Activated T-cell treated with anti-CD3 and anti-CD28 coated beads for 4 hours (primary cell): ENCODE measurements around the gene CD300A.

Experiments used
- DNase-seq: peaks from one replicate; pipeline ENCODE4 v3.0.0-alpha.2; 2020

The CD300A gene

GRCh38 chr17:74457146-74457819, 9.2 kb upstream of the CD300A start:
- peak; percentile 60 for DNase-seq

GRCh38 chr17:74457820-74458166, 8.6 kb upstream of the CD300A start:
- no peak for DNase-seq

- no peak for DNase-seq
These were observed 7.6 kb upstream of the CD300A start for GRCh38 chr17:74458835-74459234.

GRCh38 chr17:74459622-74460021, 6.8 kb upstream of the CD300A start:
- no peak for DNase-seq

- DNase-seq, result no peak
These were observed 6.2 kb upstream of the CD300A start for GRCh38 chr17:74460241-74460640.

- DNase-seq, result no peak
These were observed 5.4 kb upstream of the CD300A start for GRCh38 chr17:74460996-74461395.

- no peak for DNase-seq
These were observed 4.8 kb upstream of the CD300A start for GRCh38 chr17:74461611-74462010.

GRCh38 chr17:74464730-74465377, 1.6 kb upstream of the CD300A start:
- DNase-seq, result no peak

- DNase-seq, result no peak
These were observed 890 bp upstream of the CD300A start for GRCh38 chr17:74465378-74466110.

- no peak for DNase-seq
These were observed 372 bp downstream of the CD300A start for GRCh38 chr17:74466828-74467184.

- DNase-seq, result no peak
These were observed 952 bp downstream of the CD300A start for GRCh38 chr17:74467221-74467951.

GRCh38 chr17:74471341-74471740, 4.9 kb downstream of the CD300A start:
- no peak for DNase-seq

GRCh38 chr17:74472890-74473289, 6.5 kb downstream of the CD300A start:
- no peak for DNase-seq

- DNase-seq, result no peak
These were observed 6.9 kb downstream of the CD300A start for GRCh38 chr17:74473294-74473693.

- DNase-seq, result no peak
These were observed 7.8 kb downstream of the CD300A start for GRCh38 chr17:74474043-74474792.

- DNase-seq, result no peak
These were observed 8.8 kb downstream of the CD300A start for GRCh38 chr17:74475189-74475588.

GRCh38 chr17:74477411-74477810, 11.0 kb downstream of the CD300A start:
- no peak for DNase-seq

GRCh38 chr17:74478420-74479100, 12.1 kb downstream of the CD300A start:
- peak; percentile 32 for DNase-seq

- no peak for DNase-seq
These were observed 13.9 kb downstream of the CD300A start for GRCh38 chr17:74480290-74480689.

GRCh38 chr17:74481621-74482020, 15.2 kb downstream of the CD300A start:
- no peak for DNase-seq

- no peak for DNase-seq
These were observed 17.6 kb downstream of the CD300A start for GRCh38 chr17:74484066-74484465.
